Measurements from ENCODE around the gene PHETA1. TPM values are rescaled to one million over a fixed set of nuclear protein-coding genes. Genes with fewer than 3 reads are reported as not detected.

Gene PHETA1
- total and polyA plus RNA-seq, 2 of the 13 experiments (the other 11 are each of a cell fraction or from before 2014, with no cell fraction given): 11.3 to 20.8 TPM

DNA sequence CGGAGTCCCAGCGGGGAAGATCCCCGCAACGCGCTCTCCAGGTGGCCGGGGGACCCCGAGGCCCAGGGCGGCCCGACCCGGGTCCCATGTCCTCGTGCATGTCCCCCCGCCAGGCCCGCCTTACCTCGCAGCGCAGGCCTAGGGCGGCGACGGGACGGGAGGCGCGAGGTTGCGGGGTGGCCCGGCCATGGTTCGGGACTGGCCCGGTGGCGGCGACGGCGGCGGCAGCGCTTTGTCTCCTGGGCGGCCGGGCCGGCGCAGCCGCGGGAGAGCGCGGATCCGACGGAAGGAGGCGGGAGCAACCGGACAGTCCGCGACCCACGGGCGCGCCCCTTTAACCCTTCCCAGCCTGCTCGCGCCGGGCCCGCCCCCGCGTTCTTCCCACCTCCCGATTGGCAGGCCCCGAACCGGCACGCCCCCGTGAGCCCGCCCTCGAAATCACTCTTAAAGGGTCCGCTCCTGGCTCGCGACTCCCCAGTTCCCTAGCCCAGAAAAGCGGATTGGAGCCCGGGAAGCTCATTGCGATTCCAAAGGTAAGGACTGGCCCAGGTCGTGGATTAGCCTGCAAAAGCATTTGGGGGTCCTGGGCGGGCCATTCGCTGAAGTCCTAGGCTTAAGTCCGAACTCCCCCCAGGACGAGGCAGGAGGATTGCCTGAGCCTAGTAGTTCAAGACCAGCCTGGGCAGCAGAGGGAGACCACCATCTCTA, at the start of gene PHETA1 (continued):
- TF ChIP-seq, protein P1, sequence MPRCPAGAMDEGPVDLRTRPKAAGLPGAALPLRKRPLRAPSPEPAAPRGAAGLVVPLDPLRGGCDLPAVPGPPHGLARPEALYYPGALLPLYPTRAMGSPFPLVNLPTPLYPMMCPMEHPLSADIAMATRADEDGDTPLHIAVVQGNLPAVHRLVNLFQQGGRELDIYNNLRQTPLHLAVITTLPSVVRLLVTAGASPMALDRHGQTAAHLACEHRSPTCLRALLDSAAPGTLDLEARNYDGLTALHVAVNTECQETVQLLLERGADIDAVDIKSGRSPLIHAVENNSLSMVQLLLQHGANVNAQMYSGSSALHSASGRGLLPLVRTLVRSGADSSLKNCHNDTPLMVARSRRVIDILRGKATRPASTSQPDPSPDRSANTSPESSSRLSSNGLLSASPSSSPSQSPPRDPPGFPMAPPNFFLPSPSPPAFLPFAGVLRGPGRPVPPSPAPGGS (CRISPR knock-in tag; IDR thresholded peaks at IDR 0.05): peak; percentile 80; the same call in 1 of the 2 replicates
- TF ChIP-seq MAZ (IDR thresholded peaks at IDR 0.05; ENCODE audit: borderline replicate concordance, low read depth, low read length) (no peak; the same call in 1 of the 2 replicates), MAZ (CRISPR knock-in tag; IDR thresholded peaks at IDR 0.05; ENCODE audit: low read depth) (peak; percentile 77), SETDB1 (CRISPR knock-in tag; IDR thresholded peaks at IDR 0.05; ENCODE audit: borderline replicate concordance) (no peak), SIX4 (CRISPR knock-in tag; IDR thresholded peaks at IDR 0.05) (no peak), TBX3 (IDR thresholded peaks at IDR 0.05; ENCODE audit: borderline replicate concordance) (peak; percentile 42; the same call in 1 of the 2 replicates), RFX3 (CRISPR knock-in tag; IDR thresholded peaks at IDR 0.05) (no peak), ZNF550 (CRISPR knock-in tag; IDR thresholded peaks at IDR 0.05; ENCODE audit: borderline replicate concordance) (no peak), SALL1 (CRISPR knock-in tag; IDR thresholded peaks at IDR 0.05) (peak; percentile 77), PRPF4 (IDR thresholded peaks at IDR 0.05; ENCODE audit: low read depth, low read length, poor library complexity, severe bottlenecking) (no peak), GABPA (IDR thresholded peaks at IDR 0.05; ENCODE audit: low read depth, low read length) (no peak), GABPA (CRISPR knock-in tag; IDR thresholded peaks at IDR 0.05; ENCODE audit: low read depth) (no peak), ZNF234 (CRISPR knock-in tag; conservative IDR thresholded peaks at IDR 0.05) (no peak), ZMAT3 (CRISPR knock-in tag; conservative IDR thresholded peaks at IDR 0.05) (0 out of 2 replicates have a peak, but pooled peaks have one; percentile 1), ZSCAN21 (CRISPR knock-in tag; IDR thresholded peaks at IDR 0.05; ENCODE audit: borderline replicate concordance) (peak; percentile 80), CAMTA2 (CRISPR knock-in tag; IDR thresholded peaks at IDR 0.05; ENCODE audit: borderline replicate concordance) (no peak), FOXO1 (CRISPR knock-in tag; IDR thresholded peaks at IDR 0.05) (no peak), HES4 (CRISPR knock-in tag; IDR thresholded peaks at IDR 0.05; ENCODE audit: borderline replicate concordance) (peak; percentile 68; the same call in 1 of the 2 replicates), ZNF619 (CRISPR knock-in tag; IDR thresholded peaks at IDR 0.05) (no peak), ZNF552 (CRISPR knock-in tag; IDR thresholded peaks at IDR 0.05; ENCODE audit: borderline replicate concordance) (no peak), ZNF468 (CRISPR knock-in tag; IDR thresholded peaks at IDR 0.05) (no peak), SRSF9 (IDR thresholded peaks at IDR 0.05; ENCODE audit: borderline replicate concordance, insufficient read depth, low read depth, low read length, poor library complexity, severe bottlenecking) (no peak), ZNF792 (CRISPR knock-in tag; IDR thresholded peaks at IDR 0.05) (no peak)
- TF ChIP-seq, protein P2, sequence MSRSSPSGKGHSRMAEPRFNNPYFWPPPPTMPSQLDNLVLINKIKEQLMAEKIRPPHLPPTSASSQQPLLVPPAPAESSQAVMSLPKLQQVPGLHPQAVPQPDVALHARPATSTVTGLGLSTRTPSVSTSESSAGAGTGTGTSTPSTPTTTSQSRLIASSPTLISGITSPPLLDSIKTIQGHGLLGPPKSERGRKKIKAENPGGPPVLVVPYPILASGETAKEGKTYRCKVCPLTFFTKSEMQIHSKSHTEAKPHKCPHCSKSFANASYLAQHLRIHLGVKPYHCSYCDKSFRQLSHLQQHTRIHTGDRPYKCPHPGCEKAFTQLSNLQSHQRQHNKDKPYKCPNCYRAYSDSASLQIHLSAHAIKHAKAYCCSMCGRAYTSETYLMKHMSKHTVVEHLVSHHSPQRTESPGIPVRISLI (CRISPR knock-in tag; IDR thresholded peaks at IDR 0.05; ENCODE audit: borderline replicate concordance): no peak
- TF ChIP-seq, protein P3, sequence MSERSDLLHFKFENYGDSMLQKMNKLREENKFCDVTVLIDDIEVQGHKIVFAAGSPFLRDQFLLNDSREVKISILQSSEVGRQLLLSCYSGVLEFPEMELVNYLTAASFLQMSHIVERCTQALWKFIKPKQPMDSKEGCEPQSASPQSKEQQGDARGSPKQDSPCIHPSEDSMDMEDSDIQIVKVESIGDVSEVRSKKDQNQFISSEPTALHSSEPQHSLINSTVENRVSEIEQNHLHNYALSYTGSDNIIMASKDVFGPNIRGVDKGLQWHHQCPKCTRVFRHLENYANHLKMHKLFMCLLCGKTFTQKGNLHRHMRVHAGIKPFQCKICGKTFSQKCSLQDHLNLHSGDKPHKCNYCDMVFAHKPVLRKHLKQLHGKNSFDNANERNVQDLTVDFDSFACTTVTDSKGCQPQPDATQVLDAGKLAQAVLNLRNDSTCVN (CRISPR knock-in tag; IDR thresholded peaks at IDR 0.05; ENCODE audit: borderline replicate concordance): no peak; the same call in 1 of the 2 replicates
- TF ChIP-seq, protein P4, sequence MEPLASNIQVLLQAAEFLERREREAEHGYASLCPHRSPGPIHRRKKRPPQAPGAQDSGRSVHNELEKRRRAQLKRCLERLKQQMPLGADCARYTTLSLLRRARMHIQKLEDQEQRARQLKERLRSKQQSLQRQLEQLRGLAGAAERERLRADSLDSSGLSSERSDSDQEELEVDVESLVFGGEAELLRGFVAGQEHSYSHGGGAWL (CRISPR knock-in tag; IDR thresholded peaks at IDR 0.05): no peak
